ENCODE results near the gene ERICH4.
"Not testable (repeated sequence)": the region's sequence is repeated elsewhere in the genome, so short reads cannot be mapped to it uniquely, and the experiment has no call there.

Gene ERICH4

GRCh38 chr19:41434450-41434849, 8.5 kb upstream of the ERICH4 start:
- in situ Hi-C loops (cut with HindIII; ENCODE audit: low sequenced_read_pairs) = no loop called here
- DNase-seq (ENCODE audit: low read depth, low spot score) = no peak
- H3K4me3 ChIP-seq (ENCODE audit: low read depth, low read length) = no peak overlapping the region
- TF ChIP-seq, protein P1, sequence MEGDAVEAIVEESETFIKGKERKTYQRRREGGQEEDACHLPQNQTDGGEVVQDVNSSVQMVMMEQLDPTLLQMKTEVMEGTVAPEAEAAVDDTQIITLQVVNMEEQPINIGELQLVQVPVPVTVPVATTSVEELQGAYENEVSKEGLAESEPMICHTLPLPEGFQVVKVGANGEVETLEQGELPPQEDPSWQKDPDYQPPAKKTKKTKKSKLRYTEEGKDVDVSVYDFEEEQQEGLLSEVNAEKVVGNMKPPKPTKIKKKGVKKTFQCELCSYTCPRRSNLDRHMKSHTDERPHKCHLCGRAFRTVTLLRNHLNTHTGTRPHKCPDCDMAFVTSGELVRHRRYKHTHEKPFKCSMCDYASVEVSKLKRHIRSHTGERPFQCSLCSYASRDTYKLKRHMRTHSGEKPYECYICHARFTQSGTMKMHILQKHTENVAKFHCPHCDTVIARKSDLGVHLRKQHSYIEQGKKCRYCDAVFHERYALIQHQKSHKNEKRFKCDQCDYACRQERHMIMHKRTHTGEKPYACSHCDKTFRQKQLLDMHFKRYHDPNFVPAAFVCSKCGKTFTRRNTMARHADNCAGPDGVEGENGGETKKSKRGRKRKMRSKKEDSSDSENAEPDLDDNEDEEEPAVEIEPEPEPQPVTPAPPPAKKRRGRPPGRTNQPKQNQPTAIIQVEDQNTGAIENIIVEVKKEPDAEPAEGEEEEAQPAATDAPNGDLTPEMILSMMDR (IDR thresholded peaks at IDR 0.05; ENCODE audit: low read depth, low read length) = no peak

GRCh38 chr19:41435376-41435775, 7.6 kb upstream of the ERICH4 start:
- H3K4me3 ChIP-seq (ENCODE audit: low read depth, low read length); in situ Hi-C loops (cut with HindIII; ENCODE audit: low sequenced_read_pairs); DNase-seq (ENCODE audit: low read depth, low spot score): not testable (repeated sequence)

GRCh38 chr19:41435936-41436673, 6.9 kb upstream of the ERICH4 start:
- DNase-seq (ENCODE audit: low read depth, low spot score) = no peak
- no peak overlapping the region for H3K4me3 ChIP-seq (ENCODE audit: low read depth, low read length)
- TF ChIP-seq, protein P1 (IDR thresholded peaks at IDR 0.05; ENCODE audit: low read depth, low read length) = no peak
- in situ Hi-C loops (cut with HindIII; ENCODE audit: low sequenced_read_pairs) = no loop called here

GRCh38 chr19:41436674-41436951, 6.3 kb upstream of the ERICH4 start:
- TF ChIP-seq, protein P1 (IDR thresholded peaks at IDR 0.05; ENCODE audit: low read depth, low read length) = no peak
- DNase-seq (ENCODE audit: low read depth, low spot score) = no peak
- in situ Hi-C loops (cut with HindIII; ENCODE audit: low sequenced_read_pairs) = no loop called here
- H3K4me3 ChIP-seq (ENCODE audit: low read depth, low read length) = no peak overlapping the region

DNA sequence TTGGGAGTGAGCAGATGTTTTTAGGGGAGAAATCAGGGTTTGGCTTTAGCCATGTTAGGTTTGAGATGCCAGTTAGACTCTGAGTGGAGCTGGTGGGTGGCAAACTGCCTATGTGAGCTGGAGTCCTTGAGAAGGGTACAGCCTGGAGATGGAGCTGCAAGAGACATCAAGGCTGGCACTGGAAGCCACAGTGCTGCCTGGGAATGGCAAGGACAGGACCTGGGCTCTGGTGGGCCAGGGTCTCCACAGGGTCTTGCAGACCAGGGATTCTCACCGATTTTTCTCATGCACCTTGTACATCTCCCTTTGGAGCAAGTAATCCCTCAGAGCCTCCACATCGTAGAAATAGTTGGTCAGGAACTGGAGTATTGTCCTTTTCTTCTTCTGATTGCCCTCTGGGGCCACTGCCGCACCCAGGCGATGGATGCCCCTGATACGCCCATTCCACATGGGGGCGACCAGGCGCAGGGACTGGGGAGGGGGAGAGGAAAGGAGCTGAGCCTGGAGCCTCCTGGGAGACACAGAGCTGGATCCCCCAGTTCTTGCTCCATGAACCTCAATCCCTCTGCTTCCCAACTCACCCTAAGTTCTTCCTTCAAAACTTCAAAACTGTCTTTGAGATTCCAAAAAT, 4.9 kb upstream of the ERICH4 start:
- no peak for DNase-seq (ENCODE audit: low read depth, low spot score)
- TF ChIP-seq, protein P1 (IDR thresholded peaks at IDR 0.05; ENCODE audit: low read depth, low read length) = no peak
- H3K4me3 ChIP-seq (ENCODE audit: low read depth, low read length) = no peak overlapping the region
- in situ Hi-C loops (cut with HindIII; ENCODE audit: low sequenced_read_pairs) = no loop called here

- DNase-seq (ENCODE audit: low read depth, low spot score) = peak; percentile 98
- H3K4me3 ChIP-seq (ENCODE audit: low read depth, low read length) = peak within 1 kb of the TSS; percentile 76
- in situ Hi-C loops (cut with HindIII; ENCODE audit: low sequenced_read_pairs) = no loop called here
- TF ChIP-seq, protein P1 (IDR thresholded peaks at IDR 0.05; ENCODE audit: low read depth, low read length) = peak; percentile 54
Measured at GRCh38 chr19:41439441-41440222, 3.3 kb upstream of the ERICH4 start, which contains the start of gene DMAC2. TSS of gene DMAC2 (minus strand) at chr19:41439912. CDS start at chr19:41439899, 13 bp downstream.
